Rectal smooth muscle tissue (tissue), 1 donor: ENCODE results near the gene ZNF749.
A peak's percentile ranks its signal among the peaks of the same experiment; 100 is the strongest.
"Not testable (repeated sequence)": the region's sequence is repeated elsewhere in the genome, so short reads cannot be mapped to it uniquely, and the experiment has no call there.

Experiments used
- H3K27ac ChIP-seq: one replicate; pipeline ENCODE4 v1.7.0; 2013; ENCODE audit warnings: low read depth, low read length, inconsistent platforms
- H3K27me3 ChIP-seq: one replicate; pipeline ENCODE4 v1.7.0; 2013; ENCODE audit warnings: low read length; ENCODE audit not compliant: control insufficient read depth, insufficient read depth
- H3K36me3 ChIP-seq: one replicate; pipeline ENCODE4 v1.7.0; 2013; ENCODE audit warnings: low read length; ENCODE audit not compliant: control insufficient read depth, insufficient read depth
- H3K4me1 ChIP-seq: one replicate; pipeline ENCODE4 v1.7.0; 2013; ENCODE audit warnings: low read length; ENCODE audit not compliant: control insufficient read depth, insufficient read depth
- H3K4me3 ChIP-seq: one replicate; pipeline ENCODE4 v1.7.0; 2013; ENCODE audit warnings: low read length
- H3K9ac ChIP-seq: one replicate; pipeline ENCODE4 v1.7.0; 2013; ENCODE audit warnings: low read length

The ZNF749 gene

DNA sequence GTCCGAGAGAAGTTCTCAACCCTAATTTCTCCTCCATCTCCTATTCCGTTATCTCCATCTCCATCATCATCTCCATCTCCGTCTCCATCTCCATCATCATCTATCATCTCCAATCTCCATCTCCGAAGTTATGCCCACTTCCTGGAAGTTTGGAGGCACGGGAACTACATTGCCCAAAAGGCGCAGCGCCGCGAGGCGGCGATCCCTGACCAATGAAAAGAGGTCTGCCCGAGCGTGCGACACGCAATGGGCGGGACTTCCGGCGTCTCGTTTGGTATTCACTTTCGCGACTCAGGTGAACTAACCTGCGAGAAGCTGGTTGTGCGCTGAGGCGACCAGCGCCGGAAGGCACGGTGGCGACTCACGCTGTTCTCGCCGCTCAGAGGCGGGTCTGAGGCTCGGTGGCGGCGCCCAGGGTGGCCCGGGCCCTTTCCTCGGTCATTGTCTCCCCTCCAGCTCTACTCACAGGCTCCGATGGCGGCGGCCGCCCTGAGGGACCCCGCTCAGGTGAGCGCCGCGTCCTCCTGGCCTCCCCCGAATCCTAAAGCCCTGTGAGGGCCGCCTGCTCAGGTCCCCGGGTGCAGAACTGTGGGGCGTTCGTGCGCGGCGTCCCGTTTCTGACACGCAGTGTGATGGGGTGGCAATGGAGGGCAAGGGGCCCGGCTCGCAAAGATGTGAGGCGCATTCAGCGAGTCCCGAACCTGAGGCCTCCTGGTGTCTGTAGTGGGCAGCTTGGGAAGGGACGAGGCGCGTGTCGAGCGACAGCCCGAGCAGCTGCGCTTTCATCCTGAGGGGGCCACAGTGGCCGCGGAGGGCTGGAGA is 52.6 kb downstream of the ZNF749 start, which contains the start of gene ZNF419:
Gene ZNF419 (plus strand): TSS at position 274 of the 822 bp plus-strand sequence. CDS start 201 bp downstream, at position 475.
- Histone ChIP-seq H3K4me3 (peak within 1 kb of the TSS; percentile 83), H3K9ac (peak within 1 kb of the TSS; percentile 56), H3K27ac (peak within 1 kb of the TSS; percentile 33)
- not testable (repeated sequence) for H3K36me3 ChIP-seq, H3K27me3 ChIP-seq, H3K4me1 ChIP-seq

DNA sequence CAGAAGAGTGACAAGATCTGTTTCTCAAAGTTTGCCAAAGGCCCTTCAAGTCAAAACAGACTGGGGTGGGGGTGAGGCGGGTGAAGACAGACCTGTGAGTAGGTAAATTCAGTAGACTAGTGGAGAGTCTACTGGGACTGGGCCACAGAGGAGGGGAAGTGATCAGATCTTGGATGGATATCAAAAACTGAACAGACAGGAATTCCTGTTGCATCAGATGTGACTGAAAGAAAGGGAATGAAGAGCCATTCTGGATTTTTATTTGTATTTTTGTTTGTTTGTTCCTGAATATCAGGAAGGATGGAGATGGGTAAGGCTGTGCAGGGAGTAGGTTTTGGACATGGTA is 53.1 kb downstream of the ZNF749 start:
- not testable (repeated sequence) for H3K27ac ChIP-seq, H3K4me1 ChIP-seq, H3K27me3 ChIP-seq, H3K9ac ChIP-seq
- peaks cover 12% of the 10 kb centered on the region for H3K36me3 ChIP-seq
- peak overlapping the region; percentile 31 for H3K4me3 ChIP-seq
